Ammon's horn (tissue), 1 donor: ENCODE measurements around the gene THOP1.

Experiments used
- DNase-seq: peaks from one replicate; pipeline ENCODE4 v3.0.0-alpha.2; 2016; ENCODE audit warnings: low spot score

Gene THOP1

DNA sequence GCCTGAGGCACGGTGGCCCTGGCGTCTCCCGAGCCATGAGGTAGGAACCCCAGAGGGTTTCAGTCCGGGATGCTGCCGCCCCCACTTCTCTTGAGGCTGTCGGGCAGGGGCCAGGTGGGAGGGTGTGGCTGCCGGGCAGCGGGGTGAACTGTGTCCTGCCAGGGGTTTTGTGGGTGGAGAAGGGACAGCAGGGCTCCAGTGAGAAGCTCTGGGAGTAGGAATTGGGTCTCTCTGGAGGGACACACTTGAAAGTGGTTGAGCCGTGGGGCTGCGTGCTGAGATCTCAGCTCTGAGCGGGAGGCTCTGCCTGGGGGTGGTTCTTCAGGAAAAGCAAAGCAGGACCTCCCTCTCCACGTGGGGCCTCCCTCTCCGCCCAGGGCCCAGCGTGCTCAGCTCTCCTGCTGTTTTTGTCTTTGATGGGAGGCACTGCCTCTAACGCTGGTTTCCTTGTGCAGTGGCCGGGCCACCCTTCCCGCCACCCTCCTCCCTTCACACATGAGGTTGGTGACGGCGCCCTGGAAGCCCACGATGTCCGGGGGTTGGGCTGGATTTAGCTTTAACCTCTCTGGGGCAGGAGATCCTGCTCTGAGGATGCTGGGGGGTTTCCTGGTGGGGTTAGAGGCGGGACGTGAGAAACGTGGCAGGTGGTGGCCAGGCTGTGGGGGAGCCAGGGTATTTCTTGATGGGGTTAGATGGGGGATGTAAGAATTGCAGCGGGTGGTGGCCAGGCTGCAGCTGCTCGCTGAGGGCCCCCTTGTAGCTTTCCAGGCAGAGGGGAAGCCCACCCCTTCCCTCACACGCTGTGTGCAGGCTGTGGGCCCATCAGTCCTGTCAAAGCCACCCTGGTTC lies 19.1 kb downstream of the THOP1 start:
- DNase-seq: no peak

DNA sequence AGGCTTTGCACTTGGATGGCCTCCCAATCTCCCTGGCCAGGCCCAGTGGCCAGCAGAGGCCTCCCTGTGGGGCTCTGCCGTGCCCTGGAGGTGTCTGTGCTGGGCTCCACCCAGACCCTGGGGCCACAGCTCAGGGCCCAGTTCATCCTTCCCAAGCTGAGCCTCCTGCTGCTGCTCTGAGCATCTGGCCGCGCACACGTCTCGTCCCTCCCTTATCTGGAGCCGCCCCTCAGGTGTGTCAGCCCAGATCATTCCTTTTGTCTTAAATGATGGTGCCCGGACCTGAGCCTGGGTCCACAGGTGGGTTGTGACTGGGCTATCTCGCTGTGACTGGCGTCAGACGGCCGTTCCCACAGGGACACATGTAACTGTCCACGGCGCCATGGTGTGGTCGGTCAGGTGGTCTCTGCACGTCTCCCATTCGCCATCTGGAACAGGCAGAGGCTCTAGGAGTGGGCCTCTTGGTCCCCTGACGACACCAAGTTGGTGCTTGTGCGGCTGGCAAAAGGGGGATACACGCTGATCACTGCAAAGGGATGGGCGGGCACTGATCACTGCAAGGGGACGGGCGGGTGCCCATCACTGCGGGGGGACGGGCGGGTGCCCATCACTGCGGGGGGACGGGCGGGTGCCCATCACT lies 20.1 kb downstream of the THOP1 start:
- no peak for DNase-seq

DNA sequence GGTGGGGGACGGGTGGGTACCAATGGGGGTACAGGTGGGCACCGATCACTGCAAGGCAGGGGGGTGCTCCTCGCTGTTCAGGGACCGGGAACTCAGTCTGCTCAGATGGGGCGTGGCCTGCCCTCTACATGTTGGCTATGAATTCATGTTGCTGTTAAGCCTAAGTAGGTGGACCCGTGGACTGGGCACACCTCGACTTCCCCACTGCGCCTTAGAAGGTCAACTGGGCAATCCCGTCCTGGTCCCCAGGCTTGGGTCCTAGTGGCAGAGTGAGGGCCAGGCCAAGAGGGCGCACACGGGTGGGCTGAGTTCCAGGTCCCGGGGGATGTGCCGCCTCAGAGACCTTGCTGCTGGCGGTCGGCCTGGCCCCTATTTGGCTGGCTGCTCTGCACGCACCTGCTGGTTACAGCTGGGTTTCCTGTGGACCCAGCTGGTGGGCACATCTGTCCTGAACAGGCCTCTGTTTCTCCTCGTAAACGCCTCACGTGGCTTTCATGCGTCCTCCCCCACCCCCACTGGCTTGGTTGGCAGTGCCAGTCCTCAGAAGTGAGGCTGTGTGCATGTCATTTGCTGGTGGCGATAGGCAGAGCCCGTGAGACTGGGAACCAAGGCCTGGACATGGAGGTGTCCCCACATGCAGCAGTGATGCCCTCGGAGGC lies 20.8 kb downstream of the THOP1 start:
- DNase-seq: no peak

DNA sequence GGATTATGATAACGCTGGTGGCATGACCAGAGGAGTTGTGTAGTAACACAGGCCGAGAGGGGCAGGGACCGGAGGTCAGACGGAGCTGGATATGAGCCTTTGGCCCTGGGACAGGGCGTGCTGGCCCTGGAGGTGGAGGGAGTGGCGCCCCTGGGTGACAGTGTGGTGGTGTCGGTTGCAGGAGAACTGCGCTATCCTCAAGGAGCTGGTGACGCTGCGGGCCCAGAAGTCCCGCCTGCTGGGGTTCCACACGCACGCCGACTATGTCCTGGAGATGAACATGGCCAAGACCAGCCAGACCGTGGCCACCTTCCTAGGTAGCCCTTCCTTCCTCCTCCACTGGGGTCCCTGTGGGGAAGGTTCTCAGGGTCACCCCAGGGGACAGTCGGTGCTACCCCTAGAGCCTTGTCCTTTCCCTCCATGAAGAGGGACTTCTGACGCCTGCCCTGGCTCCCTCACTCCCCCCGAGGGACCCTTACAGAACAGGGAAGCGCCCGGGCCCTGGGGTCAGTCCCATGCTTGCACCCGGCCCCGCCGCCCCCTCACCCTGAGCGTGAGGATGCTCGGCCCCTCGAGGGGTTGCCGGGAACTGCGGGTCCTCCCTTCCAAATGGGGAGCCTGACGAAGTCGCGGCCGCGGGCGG lies 21.6 kb downstream of the THOP1 start:
- no peak for DNase-seq

DNA sequence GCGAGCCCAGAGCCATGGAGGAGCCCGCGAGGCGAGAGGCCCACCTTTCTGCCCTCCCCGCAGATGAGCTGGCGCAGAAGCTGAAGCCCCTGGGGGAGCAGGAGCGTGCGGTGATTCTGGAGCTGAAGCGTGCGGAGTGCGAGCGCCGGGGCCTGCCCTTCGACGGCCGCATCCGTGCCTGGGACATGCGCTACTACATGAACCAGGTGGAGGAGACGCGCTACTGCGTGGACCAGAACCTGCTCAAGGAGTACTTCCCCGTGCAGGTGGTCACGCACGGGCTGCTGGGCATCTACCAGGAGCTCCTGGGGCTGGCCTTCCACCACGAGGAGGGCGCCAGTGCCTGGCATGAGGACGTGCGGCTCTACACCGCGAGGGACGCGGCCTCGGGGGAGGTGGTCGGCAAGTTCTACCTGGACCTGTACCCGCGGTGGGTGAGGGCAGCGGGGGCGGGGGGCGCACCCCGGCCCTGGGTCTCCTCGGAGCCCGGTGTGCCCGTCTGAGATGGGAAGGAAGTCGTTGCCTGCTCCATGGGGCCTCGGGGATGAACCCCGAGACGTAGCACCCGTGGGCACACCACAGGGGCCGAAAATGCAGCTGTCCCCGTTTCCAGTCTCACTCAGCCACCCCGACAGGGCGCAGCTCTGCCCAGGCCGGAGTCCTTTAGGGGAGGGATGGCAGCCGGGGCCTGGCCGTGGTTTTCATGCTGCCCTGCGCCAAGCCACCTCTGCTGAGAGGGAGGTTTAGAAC lies 22.3 kb downstream of the THOP1 start:
- DNase-seq: no peak

DNA sequence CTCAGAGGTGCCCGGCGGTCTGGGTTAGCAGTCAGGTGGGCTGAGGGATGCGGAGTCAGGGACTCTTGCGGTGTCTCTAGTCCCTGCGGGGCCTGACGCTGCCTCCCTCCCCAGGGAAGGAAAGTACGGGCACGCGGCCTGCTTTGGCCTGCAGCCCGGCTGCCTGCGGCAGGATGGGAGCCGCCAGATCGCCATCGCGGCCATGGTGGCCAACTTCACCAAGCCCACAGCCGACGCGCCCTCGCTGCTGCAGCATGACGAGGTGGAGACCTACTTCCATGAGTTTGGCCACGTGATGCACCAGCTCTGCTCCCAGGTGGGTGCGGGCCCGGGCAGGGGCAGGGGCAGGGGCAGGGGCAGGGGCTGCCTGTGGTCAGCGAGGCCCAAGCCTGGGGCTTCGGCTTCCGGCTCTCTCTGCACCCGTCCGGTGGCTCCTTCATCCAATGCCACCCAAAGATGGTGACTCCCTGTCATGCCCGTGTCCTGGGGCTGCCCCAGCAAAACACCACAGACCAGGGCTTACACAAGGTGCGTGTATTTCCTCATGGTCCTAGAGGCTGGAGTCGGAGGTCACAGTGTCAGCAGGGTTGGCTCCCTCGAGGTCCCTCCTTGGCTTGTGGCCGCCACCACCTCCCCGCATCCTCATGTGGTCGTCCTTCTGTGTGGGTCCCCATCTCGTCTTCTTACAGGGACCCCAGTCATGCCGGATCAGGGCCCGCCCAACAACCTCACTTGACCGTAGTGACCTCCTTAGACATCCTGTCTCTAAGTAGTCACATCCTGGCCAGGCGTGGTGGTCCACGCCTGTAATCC lies 23.0 kb downstream of the THOP1 start:
- no peak for DNase-seq

DNA sequence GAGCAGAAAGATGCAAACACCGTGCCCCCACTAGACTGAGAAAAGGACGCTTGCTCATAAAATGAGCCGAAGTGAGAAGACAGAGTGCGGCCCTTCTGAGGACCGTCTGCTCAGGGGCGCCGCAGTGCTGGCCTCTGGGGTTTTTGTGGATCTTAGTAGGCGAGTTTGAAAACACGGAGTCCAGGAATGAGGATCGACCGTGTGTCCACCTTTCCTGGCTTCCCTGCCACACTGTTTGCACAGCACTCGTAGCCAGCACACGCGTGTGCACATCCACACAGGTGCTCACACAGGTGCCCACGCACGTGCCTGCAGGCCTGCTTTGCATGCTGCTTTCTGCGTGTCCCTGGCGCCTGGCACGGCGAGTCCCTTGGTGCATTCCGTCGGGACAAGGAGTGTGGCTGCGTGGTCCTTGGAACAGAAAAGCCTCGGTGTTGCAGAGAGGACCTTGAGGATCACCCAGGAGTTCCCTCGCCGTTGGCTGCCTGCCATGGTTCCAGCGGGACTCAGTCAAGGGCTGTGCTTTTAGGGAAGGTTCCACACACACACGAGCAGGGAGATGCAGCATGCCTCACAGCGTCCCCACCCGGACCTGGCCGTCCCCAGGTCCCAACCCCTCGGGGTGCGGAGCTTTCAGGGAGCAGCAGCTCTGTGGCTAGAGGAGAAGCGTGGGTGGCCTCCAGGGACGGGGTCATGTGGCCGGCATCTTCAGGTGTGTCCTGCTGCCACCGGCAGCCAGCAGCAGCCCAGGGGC lies 24.3 kb downstream of the THOP1 start:
- DNase-seq: no peak

DNA sequence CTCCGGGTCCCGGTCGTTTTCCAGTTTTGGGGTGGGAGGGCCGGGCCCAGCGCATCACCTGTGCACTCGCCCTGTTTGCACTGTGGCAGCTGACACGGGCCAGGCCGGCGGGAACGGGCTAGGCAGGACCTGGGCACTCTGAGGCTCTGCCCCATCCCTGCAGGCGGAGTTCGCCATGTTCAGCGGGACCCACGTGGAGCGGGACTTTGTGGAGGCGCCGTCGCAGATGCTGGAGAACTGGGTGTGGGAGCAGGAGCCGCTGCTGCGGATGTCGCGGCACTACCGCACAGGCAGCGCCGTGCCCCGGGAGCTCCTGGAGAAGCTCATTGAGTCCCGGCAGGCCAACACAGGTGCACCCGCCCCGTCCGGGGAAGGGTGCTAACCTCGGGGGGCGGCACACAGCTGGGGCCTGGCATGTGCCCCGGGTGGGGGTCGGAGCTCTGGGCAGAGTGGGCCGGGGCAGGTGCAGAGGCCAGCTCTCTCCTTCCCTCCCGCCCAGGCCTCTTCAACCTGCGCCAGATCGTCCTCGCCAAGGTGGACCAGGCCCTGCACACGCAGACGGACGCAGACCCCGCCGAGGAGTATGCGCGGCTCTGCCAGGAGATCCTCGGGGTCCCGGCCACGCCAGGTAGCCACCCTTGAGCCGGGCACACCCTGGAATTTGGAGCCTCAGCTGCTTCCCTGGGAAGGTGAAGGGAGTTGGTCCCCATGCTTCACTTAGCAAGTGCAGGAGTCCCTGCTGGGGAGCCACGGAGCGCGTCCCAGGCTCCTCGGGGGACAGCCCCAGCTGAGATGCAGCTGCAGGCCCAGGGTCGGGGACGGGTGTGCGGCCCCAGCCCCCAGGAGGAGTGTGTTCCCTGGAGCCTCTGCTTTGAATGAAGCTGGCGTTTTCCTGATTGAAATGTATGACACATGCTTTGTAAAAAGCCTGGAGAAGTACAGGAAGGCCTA lies 25.1 kb downstream of the THOP1 start:
- DNase-seq: no peak

DNA sequence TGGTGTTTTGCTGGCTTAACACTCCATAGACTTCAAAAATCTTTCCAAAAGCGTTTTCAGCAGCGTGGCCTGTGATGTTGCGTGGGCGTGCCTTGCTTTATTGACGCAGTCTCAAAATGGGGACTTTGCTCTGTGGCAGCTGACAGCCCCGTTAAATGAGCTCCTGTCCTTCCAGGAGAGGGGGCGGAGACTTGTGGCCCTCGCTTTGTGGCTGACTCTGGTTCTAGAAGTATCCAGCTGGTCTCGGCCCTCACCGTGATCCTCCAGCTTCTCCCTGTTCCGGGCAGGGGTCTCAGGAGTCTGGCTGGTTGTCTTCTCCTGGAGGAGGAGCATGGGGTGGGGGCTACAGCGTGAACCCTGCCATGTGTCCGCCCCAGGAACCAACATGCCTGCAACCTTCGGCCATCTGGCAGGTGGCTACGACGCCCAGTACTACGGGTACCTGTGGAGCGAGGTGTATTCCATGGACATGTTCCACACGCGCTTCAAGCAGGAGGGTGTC lies 26.0 kb downstream of the THOP1 start:
- DNase-seq: no peak

DNA sequence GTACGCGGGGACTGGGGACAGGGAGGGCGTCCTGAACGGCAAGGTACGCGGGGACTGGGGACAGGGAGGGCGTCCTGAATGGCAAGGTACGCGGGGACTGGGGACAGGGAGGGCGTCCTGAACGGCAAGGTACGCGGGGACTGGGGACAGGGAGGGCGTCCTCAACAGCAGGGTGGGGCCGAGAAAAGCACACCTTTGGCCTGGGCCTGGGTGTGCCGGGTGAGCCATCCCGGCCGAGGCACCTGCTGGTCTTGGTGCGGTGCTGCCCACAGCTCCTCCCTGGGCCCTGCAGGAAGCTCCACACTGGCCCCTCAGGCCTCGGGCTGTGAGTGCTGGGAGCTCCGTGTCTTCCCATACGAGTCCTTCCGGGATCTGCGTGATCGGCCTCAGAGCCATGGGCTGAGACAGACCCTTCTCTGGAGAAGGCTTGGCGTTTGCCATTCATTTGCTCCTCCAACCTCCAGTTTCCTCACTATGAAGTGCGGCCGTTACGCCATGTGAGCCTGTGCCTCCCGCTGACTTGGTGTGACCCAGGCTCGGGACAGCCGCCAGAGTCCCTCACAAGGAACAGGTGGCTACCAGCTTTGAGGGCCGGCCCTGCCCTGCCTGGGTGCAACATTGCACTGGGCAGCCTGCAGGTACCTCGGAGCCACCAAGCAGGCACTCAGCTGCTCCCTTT lies 26.6 kb downstream of the THOP1 start:
- no peak for DNase-seq

DNA sequence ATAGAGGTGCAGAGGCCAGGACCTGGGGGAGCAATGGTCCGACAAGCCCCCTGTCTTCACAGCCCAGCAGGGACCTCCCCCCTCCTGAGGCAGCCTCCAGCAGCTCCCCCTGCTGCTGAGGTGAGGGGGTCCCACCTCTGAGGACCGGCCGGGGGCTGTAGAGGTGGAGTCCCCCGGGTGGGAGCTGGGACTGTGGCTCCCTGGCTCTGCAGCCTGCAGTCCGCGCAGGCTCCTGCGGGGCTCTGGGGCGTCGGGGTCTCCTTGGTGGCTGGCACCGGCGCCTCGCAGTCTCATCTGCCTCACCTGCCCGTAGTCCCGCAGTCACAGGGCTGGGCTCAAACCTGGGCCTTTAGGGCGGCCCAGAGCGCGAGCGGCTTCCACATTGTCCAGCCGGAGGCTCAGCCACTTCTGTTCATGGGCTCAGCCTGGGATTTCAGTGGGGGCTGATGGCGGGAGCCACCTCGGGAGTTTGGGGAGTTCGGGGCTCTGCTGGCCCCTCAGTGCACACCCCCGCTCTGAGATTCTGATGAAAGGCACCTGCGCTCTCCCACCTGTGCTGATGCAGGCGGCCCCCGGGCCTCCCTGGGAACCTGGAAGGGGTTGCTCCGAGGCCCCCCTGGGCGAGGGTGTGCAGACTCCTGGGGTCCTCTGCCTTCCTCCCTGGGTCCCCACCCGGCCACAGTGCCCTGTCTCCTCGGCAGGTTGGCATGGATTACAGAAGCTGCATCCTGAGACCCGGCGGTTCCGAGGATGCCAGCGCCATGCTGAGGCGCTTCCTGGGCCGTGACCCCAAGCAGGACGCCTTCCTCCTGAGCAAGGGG lies 27.3 kb downstream of the THOP1 start:
- DNase-seq: no peak

DNA sequence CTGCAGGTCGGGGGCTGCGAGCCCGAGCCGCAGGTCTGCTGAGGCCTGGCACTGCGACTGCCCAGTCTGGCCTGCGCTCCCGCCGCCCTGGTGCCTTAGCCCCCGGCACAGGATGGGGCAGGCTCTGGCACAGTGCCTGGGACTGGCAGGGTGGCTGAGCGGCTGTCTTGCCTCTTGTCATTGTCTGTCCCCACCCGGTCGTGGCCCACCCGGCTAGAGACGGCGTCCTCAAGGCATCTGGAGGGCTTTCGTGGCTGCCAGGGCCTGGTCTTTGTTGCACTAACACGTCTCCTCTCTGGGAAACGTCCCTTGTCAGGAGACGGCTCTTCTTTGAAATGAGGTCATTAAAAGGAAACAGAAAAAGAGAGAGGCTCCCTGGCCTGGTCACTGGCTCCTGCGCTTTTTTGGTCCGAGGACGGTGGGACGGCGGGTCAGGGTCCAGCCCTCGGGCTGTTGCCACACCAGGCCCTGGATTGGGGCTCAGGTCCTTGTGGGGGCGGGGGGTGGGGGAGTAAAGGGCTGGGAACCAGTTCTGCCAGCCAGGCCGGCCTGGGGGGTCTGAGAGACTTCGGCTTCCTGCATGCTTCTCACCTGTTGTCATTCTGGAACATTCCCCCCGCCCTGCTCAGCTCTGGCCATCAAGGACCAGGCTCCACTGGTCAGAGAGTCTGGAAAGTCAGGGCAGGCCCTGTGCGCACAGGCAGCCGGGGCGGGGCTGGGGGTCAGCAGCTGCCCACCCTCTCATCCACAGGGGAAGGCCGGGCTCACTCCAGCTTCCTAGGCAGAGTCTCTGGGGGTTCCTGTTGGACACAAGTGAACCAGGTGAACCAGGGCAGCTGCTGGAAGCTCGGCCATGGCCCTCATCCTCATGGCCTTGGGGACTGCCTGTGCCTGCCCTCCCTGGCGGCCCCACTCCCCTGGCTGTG lies 28.2 kb downstream of the THOP1 start:
- no peak for DNase-seq

DNA sequence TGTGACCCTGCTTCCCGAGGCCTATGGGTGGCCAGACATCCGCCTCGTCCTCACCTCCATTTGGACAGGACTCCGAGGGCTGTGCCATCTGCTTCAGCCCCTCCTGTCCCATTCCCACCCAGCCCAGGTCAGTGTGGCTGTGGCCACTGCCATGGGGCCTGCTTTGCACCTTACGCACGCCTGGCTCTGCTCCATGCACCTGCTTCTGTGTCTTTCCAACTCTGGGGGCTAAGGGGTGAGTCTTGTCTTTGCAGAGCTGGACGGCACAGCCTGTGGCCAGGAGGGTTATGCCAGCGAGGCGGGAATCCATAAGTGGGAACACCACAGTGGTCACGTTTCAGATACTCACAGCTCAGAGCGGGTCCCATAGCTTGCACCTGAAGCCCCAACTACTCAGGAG lies 29.1 kb downstream of the THOP1 start:
- DNase-seq: no peak

DNA sequence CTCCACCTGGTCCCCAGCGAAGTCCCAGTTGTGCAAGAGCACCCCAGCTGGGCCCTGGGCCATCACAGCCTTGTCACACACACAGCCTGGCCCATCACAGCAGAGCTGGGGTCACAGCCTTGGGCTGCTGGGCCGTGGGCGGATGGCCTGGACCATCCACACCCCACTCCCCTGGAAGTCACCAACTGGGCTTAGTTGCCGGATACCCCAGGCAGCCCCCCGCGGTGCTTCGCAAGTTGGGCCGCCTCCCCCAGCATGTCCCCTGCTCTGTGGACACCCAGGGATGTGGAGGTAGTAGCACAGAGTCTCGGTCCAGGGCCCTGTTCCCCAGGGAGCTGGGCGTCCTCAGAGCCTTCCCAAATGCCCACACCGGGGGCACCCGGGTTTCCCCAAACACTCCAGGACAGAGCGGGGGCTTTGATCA lies 29.9 kb downstream of the THOP1 start:
- no peak for DNase-seq

DNA sequence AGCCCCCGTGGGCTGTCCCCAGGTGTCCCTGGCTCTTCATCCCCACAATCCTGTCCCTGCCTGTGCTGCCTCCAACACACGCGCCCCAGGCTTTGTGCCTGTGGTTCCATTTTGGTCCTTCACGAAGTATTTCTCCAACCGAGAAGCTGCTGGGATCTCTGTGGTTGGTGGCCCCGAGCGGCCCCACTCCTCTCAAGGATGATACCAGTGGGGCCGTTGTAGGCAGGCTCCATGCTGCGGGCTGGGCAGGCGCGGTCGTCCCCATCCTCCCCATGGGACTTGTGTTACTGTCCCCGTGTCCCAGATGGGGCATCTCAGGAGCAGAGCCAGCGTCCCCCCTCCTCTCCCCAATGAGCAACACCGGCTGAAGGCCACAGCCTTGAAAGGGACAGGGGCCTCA lies 30.6 kb downstream of the THOP1 start:
- no peak for DNase-seq

DNA sequence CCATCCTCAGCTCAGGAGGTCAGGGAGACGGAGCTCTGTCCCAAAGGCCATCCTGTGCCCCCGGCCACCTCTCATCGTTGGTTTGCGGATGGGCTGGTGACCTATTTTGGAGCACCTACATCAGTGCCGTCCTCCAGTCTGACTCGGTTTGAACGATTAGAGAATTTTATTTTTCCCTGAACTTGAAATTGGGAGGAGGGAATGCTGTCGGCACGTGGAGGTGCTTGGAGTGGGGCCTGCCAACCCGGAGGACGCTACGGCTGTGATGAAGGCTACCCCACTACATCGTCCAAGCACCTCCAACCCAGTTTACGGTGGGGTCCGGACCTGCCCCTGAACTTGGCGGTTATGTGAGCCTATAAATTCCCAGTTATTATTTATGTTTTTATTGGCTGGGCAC lies 31.3 kb downstream of the THOP1 start:
- no peak for DNase-seq
